Cardiac fibroblast (primary cell): ENCODE measurements around the gene BPHL.
"Not testable (repeated sequence)": the region's sequence is repeated elsewhere in the genome, so short reads cannot be mapped to it uniquely, and the experiment has no call there.

ENCODE experiments used
- DNase-seq, 2 donors: peaks; one replicate each; pipeline versions ENCODE4 v3.0.0 to v3.0.0-alpha.2; 2010; ENCODE audit warnings: low read depth in 2 of 2
- H3K4me3 ChIP-seq, 2 donors: replicated peaks in 1 of 2; 1 replicate in 1 of 2; 2 replicates in 1 of 2; pipeline ENCODE4 v1.5.1; 2011; ENCODE audit warnings: low read depth in 2 of 2, low read length in 2 of 2, mild to moderate bottlenecking in 2 of 2, moderate library complexity in 1 of 2
- TF ChIP-seq, protein P1 (sequence below): IDR thresholded peaks from one replicate; pipeline ENCODE4 v1.5.1; 2011; ENCODE audit warnings: low read depth, mild to moderate bottlenecking, low read length, inconsistent platforms

The BPHL gene

DNA sequence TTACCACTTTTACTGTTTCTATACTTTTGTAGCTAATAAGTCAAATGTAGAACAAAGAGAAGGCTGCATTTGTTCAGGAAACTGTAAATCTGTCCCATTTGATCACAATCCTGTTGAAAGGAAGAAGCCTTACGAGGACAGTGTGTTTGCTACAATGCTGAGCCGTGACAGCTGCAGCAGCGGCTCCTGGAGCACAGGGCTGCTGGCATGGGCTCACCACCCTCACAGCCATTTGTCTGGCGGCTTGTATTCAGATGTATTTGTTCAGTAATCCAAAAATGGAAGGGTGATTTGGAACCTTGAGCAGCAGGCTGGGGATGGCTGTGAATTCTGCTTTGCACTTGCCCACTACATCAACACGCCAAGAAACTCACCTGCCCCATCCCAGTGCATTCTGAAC, 33.2 kb downstream of the BPHL start:
- no peak for DNase-seq
- TF ChIP-seq, protein P1, sequence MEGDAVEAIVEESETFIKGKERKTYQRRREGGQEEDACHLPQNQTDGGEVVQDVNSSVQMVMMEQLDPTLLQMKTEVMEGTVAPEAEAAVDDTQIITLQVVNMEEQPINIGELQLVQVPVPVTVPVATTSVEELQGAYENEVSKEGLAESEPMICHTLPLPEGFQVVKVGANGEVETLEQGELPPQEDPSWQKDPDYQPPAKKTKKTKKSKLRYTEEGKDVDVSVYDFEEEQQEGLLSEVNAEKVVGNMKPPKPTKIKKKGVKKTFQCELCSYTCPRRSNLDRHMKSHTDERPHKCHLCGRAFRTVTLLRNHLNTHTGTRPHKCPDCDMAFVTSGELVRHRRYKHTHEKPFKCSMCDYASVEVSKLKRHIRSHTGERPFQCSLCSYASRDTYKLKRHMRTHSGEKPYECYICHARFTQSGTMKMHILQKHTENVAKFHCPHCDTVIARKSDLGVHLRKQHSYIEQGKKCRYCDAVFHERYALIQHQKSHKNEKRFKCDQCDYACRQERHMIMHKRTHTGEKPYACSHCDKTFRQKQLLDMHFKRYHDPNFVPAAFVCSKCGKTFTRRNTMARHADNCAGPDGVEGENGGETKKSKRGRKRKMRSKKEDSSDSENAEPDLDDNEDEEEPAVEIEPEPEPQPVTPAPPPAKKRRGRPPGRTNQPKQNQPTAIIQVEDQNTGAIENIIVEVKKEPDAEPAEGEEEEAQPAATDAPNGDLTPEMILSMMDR = no peak
- H3K4me3 ChIP-seq = no peak overlapping the region

DNA sequence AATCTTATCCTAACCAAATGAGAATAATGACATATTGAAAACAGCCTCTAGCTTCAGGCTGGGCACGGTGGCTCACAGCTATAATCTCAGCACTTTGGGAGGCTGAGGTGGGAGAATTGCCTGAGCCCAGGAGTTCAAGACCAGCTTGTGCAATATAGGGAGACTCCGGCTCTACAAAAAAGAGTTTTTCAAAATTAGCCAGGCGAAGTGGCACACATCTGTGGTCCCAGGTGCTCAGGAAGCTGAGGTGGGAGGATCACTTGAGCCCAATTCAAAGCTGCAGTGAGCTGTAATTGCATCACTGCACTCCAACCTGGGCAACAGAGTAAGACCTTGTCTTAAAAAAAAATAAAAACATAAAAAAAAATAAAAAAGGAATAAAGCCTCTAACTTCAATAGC, 34.2 kb downstream of the BPHL start:
- H3K4me3 ChIP-seq = no peak overlapping the region
- TF ChIP-seq, protein P1 = no peak
- DNase-seq = no peak

DNA sequence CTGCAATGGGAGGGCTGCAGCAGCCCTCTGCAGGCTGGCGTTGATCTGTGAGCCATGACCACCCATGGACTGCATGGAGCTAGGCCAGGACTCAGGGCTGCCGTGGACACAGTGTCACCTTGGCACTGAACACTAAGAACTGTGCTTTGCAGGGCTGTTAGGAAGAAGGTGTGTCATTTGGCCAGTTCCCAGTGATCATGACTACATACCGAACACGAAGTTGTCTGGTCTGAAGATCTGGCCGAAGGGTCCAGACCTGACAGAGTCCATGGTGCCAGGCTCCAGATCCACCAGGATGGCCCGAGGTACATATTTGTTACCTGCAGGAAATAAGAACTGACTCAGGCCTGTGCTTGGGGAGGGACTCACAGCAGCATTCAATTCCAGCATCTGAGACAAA, 36.9 kb downstream of the BPHL start:
- not testable (repeated sequence) for DNase-seq, H3K4me3 ChIP-seq

DNA sequence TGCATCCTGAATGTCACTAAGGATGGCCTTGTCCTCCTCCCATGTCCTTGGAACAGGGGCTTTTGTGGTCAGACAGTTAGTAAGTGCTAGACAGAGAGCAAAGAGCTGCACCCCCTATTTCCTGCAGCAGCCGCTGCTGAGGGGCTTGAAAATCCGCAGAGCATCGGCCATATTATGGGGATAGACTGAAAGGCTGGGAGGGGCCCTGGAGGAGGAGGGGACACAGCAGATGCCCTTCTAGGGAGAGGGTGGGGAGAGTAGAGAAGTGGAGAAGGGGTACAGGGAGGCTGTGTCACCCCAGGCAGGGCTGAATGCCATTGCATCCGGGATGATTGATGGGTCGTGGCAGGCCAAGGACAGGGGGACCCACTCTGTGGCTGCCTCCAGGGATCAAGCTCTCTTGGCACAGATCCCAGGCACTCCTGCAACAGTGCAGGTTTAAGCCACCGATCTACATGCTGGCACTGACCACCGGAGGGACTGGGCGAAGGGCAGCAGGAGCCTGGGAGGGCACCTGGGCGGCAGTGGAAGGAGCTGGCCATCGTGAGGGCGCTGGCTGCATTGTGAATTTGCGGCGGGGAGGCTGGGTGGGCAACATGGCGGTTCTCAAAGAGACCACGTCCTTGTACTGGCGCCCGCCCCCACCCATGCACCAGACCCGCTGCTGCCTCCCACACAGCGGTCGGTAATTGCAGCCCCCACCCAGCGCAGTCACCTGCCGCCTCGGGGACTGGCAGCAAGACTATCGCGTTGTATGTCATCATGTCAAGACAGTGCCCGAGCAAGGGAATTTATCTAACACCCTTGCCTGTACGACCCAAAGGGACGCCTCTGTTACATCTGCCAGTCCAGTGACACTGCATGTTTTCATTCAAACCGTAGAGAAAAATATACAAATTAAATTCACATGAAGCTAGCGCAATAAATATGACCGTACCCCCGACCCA, 37.9 kb downstream of the BPHL start:
- peak in 1 of 2 donors; percentile 13 for DNase-seq
- peak overlapping the region; percentile 76 to 84 for H3K4me3 ChIP-seq

DNA sequence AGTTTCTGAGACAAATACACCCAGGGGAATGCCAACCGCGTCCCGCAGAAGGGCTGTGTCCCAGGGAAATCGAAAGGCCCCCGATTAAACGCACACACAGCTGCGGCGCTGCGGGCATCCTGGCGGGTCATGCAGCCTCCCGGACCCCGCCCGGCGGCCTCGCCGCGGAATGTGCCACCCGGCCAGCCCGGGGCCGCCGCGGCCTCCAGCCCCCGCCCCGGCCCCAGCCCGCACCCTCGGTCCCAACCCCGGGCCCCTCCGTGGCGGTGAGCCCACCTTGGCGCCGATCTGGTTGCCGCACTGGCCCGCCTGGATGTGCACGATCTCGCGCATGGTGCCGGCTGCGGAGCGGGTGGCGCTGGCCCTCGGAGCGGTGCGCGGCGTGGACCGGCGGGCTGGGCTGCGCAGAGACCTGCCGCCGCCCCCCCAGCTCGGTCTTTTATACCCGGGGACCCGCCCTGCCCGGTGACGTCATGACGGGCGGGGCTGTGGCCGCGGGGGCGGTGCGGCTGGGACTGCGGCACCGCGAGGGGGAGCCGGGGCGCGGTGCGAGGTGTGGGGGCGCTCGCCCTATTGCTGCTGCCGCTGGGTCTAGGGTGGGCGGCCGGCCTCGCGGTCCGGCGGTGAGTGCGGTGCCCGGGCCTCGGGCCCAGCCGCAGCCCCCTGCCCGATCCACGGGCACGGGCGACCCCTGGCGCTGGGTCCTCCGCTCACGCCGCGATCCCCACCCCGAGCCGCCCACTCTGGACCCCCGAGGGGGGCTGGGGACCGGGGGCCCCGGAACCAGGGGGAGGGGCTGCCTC, 38.8 kb downstream of the BPHL start, which contains the start of gene TUBB2A:
Gene TUBB2A, minus strand, starts transcription at position 414 of the 803 bp plus-strand sequence. Its CDS starts 81 bp downstream, at position 333.
- TF ChIP-seq, protein P1 = no peak
- peak; percentile 77 to 91 for DNase-seq
- H3K4me3 ChIP-seq = peak within 1 kb of the TSS; percentile 78 to 84

DNA sequence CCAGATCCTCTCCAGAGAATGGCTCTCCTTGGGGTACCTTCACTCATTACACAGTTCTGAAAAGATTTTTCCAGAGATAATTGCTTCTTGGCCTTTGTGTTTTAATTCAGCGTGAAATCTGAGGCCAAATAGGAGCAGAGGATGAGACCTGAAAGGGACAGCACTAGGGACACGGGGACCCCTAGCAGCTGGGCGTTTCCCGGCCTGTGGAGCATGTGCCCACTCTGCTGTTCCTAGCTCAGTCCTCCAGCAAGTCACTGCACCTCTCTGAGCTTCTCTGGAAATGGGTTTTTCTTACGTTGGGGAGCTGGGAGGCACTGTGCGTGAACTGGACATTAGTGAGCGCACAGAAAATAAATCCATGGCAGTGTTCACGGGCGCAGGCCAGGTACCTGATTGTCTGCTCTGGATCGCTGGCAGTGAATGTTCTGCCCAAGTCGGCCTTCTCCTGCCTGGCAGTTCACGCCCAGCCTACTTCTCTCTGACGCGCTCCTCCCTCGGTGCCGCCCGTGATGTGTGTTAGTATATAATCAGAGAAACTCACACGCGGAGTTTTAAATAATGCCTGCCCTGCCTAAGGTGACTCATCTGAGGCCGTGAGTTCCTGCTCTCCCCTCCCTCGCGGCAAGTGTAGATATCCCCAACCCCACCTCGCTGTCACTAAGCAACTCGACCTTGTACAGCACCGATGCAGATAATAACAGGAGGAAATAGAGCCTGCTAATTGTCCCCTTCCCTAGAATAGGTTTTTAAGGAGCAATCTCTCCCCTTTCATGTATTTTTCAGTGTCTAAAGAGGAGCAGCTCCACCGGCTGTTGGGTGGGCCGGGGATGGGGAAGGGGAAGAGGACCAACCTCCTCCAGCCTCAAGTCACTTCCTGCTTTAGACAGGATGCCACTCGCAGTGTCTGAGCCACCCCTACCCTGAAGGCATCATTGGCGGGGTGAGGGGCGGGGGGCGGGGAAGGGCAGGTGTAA, 41.6 kb downstream of the BPHL start:
- H3K4me3 ChIP-seq = no peak overlapping the region
- TF ChIP-seq, protein P1 = no peak
- peak in 1 of 2 donors; percentile 35 for DNase-seq

DNA sequence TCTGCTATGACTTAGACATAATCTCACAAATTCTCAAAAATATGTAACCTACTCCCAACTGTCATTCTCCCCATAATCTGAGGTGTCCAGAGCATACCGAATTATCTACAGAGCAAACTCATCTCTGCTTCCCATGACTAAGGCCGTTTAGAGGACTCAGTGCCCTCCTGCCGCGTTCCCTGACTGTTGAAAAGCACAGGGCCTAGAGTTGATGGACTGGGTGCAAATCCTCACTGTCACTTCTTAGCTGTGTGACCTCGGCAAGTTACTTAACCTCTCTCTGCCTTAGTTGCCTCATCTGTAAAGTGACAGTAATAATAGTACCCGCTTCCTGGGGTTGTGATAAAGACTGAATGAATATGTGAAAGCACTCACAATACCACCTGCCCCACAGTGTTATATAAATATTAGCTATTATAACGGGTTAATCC, 43.6 kb downstream of the BPHL start:
- no peak overlapping the region for H3K4me3 ChIP-seq
- TF ChIP-seq, protein P1 = no peak
- peak in 1 of 2 donors; percentile 33 for DNase-seq
